ENCODE data around the gene LMNTD2.

DNA sequence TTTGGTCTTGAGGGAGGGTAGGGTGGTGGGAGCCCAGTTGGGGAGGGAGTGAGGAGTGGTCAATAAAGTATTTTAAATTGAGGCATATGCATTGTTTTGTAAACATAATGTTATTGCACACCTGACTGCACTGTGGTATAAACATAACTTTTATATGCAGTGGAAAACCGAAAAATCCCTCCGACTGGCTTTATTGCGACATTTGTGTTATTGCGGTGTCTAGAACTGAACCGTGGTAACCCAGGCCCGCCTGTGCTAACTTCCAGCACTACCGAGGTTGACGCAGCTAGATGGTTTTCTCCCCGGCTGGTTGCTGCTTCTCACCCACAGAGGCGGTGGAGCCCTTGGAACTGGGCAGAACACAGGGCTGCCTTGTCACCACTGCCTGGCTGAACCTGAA, 45.9 kb downstream of the LMNTD2 start:
- TF ChIP-seq, protein P1, sequence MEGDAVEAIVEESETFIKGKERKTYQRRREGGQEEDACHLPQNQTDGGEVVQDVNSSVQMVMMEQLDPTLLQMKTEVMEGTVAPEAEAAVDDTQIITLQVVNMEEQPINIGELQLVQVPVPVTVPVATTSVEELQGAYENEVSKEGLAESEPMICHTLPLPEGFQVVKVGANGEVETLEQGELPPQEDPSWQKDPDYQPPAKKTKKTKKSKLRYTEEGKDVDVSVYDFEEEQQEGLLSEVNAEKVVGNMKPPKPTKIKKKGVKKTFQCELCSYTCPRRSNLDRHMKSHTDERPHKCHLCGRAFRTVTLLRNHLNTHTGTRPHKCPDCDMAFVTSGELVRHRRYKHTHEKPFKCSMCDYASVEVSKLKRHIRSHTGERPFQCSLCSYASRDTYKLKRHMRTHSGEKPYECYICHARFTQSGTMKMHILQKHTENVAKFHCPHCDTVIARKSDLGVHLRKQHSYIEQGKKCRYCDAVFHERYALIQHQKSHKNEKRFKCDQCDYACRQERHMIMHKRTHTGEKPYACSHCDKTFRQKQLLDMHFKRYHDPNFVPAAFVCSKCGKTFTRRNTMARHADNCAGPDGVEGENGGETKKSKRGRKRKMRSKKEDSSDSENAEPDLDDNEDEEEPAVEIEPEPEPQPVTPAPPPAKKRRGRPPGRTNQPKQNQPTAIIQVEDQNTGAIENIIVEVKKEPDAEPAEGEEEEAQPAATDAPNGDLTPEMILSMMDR (IDR thresholded peaks at IDR 0.05; ENCODE audit: extremely low read depth in 1 of 2, insufficient read depth in 1 of 2, low read depth in 1 of 2, low read length in 2 of 2), result no peak
- no peak for TF ChIP-seq FOS (IDR thresholded peaks at IDR 0.05; ENCODE audit: borderline replicate concordance, insufficient read depth, low read length)
- TF ChIP-seq POLR2A (IDR thresholded peaks at IDR 0.05; ENCODE audit: low read depth, low read length), result no peak
- TF ChIP-seq, protein P2, sequence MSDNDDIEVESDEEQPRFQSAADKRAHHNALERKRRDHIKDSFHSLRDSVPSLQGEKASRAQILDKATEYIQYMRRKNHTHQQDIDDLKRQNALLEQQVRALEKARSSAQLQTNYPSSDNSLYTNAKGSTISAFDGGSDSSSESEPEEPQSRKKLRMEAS (IDR thresholded peaks at IDR 0.05; ENCODE audit: insufficient read depth, insufficient read length), result no peak
